RKO (cell line): Measurements from ENCODE around the gene ARHGAP1.
"Not testable (repeated sequence)": the region's sequence is repeated elsewhere in the genome, so short reads cannot be mapped to it uniquely, and the experiment has no call there.

Experiments
- DNase-seq: peaks from one replicate; pipeline ENCODE4 v3.0.0-alpha.2; 2016; ENCODE audit warnings: low spot score

The ARHGAP1 gene

DNA sequence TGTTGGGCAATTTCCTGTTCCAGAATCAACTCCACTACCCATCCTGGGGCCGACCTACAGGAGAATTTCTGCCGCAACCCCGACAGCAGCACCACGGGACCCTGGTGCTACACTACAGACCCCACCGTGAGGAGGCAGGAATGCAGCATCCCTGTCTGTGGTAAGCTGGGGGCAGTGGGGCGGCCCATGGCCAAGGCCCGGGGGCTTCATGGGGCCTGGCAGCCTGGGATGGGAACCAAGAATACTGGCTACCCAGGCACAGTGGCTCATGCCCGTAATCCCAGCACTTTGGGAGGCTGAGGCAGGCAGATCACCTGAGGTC, 22.9 kb upstream of the ARHGAP1 start:
- no peak for DNase-seq

DNA sequence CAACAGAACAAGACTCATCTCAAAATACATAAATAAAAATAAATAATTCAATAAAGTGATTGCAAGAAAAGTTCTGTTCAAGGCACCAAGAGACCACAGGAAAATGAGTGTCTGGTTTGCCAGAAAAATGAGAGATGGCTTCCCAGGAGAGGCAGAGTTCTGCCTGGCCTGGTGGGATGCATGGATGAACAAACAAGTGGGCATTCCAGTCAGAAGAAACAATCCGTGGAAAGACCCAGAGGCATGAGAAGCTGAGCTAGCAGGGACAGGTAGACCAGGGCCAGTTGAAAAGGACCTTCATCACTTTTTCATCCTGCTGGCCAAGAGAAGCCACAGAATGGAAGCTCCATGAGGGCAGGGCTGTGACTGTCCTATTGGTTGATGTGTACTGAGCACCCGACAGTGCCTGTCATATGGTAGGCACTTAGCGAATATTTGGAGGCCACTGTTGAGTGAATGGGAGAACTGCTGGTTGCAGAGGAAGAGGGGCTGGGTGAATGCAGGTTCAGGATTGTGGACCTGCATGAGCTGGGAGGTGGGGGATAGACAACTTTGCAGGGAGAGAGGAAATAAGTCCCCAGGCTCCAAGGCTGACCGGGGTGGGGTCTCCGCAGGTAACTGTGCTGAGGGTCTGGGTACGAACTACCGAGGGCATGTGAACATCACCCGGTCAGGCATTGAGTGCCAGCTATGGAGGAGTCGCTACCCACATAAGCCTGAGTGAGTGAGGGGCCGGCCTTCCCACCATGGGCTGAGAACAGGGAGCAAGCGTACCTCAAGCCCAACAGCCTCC, 22.3 kb upstream of the ARHGAP1 start:
- DNase-seq, result no peak

GRCh38 chr11:46721286-46721685, 20.9 kb upstream of the ARHGAP1 start:
- no peak for DNase-seq

DNA sequence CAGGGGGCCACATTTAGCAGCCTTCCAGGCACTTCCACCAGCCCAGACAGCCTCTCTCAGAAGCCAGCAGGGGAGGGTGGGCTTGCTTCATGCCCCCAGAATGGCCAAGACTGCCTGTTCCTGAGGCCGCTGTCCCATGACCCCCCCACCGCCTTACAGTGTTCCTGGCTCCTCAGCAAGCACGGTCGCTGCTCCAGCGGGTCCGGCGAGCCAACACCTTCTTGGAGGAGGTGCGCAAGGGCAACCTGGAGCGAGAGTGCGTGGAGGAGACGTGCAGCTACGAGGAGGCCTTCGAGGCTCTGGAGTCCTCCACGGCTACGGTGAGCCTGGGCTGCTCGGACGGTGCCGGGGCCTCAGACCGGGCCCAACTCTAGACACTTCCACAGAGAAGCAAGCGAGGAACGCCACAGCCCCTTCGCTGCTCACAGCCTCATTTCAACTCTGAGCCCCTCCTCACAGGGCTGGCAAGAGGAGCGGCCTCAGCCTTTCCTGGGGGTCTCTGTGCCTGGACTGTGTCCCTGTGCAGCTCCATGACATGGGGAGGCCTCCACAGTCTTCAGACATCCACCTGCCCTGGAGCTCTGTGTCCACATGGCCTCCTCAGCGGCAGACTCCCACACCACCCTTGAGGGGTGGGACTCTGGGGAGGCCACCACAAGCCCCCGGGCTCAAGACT, 19.3 kb upstream of the ARHGAP1 start:
- DNase-seq, result no peak

GRCh38 chr11:46719048-46719542, 18.7 kb upstream of the ARHGAP1 start, which contains the start of gene F2:
F2 (plus strand) TSS chr11:46719213; CDS start chr11:46719236, 23 bp downstream.
- no peak for DNase-seq

GRCh38 chr11:46718155-46719019, 18.0 kb upstream of the ARHGAP1 start:
- no peak for DNase-seq

DNA sequence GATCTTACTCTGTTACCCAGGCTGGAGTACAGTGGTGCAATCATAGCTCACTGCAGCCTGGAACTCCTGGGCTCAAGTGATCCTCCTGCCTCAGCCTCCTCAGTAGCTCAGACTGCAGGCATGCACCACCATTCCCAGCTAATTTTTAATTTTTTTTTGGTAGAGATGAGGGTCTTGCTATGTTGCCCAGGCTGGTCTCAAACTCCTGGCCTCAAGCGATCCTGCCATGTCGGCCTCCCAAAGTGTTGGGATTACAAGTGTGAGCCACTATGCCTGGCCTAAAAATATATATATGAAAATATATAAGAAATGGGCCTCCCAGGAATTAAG, 17.4 kb upstream of the ARHGAP1 start:
- DNase-seq, result not testable (repeated sequence)

DNA sequence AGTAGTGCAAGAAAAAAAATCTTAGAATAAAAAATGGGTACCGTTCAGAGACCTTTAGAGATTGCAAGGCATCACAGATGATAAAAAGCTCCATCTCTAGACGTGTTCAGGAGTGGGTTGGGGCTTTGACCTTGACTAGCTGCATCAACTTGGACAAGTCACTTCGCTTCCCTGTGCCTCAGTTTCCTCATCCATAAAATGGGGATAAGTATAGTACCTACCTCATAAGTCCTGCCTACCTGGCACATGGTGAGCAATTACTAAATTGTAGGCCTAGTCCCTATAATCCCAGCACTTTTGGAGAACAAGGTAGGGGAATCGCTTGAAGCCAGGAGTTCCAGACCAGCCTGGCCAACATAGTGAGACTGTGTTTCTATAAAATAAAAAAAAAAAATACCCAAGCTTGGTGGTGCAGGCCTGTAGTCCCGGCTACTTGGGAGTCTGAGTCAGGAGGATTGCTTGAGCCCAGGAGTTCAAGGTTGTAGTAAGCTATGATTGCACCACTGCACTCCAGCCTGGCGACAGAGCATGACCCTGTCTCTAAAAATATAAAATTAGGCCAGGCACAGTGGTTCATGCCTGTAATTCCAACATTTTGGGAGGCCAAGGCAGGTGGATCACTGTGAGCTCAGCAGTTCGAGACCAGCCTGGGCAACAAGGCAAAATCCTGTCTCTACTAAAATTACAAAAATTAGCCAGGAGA, 12.6 kb upstream of the ARHGAP1 start:
- DNase-seq, result no peak

DNA sequence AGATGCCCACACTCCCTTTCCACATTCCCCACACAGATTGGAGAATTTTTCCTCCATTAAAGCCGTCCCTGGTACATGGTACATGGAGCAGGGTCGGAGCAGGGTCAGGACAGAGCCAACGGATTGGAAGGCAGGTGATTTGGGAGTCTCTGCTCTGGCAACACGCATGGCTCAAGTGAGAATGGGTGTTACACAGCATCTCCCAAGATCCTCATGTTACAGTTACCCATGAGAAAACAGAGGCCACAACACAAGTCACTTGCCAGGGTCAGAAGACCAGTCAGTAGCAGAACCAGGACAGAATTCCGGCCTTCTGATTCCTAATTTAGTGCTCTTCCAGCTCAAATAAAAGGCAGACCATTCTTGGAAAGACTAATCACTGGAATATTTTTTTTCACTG, 10.9 kb upstream of the ARHGAP1 start:
- DNase-seq, result no peak

DNA sequence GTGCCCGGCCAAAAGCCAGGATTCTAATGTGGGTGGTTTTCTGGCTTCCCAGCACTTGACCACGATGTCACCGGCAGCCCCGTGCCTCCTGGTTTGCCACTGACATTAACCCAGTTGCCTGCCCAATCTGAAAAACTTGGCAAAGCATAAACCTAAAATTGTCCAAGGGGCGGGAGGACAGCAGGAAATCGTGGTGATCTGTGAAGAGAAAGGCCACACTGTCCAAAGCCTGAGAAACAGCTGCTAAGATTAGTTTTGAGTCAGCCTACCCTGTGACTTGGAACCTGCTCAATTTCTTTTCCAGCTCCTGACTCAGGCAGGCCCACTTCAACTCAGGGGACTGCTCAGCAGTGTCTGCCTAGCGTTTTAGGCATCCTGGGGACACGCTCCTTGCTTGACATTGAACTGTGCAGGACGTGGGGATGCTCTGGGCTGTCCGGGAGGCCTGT, 10.4 kb upstream of the ARHGAP1 start:
- peak; percentile 83 for DNase-seq

DNA sequence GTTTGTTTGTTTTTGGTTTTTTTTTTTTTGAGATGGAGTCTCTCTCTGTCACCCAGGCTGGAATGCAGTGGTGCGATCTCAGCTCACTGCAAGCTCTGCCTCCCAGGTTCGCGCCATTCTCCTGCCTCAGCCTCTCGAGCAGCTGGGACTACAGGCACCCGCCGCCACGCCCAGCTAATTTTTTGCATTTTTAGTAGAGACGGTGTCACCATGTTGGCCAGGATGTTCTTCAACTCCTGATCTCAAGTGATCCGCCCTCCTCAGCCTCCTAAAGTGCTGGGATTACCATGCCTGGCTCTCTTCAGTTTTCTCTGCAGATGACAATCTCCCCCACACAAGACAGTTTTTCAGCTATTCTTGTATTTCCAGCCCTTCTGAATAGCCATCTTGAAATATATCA, 8.9 kb upstream of the ARHGAP1 start:
- not testable (repeated sequence) for DNase-seq

DNA sequence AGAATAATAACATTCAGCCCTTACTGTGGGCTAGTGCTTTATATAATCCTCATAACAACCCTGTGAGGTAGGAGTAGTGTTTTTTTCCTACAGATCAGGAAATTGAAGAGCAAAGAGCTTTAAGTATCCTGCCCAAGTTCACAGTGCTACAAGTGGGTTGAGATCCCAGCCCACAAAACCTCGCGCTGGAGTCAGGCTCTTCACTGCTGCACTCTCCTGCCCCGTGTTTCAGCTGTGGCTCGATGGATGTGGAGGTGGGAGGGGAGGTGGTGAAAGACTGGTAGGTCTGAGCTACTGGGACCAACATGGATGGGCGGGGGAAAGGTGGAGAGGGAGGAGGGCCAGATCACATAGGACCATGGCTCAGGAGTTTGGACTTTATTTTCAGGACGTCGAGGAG, 6.5 kb upstream of the ARHGAP1 start:
- DNase-seq, result no peak

DNA sequence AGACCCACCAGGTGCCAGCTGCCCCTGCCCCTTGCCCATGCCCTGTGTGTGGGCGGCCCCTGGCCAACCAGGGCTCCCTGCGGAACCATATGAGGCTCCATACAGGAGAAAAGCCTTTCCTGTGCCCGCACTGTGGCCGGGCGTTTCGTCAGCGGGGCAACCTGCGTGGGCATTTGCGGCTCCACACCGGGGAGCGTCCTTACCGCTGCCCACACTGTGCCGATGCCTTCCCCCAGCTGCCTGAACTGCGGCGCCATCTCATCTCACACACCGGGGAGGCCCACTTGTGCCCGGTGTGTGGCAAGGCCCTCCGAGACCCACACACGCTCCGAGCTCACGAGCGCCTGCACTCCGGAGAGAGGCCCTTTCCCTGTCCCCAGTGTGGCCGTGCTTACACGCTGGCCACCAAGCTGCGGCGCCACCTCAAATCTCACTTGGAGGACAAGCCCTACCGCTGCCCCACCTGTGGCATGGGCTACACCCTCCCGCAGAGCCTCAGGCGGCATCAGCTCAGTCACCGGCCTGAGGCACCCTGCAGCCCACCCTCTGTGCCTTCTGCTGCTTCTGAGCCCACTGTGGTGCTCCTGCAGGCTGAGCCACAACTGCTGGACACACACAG, 4.8 kb upstream of the ARHGAP1 start:
- DNase-seq, result no peak

DNA sequence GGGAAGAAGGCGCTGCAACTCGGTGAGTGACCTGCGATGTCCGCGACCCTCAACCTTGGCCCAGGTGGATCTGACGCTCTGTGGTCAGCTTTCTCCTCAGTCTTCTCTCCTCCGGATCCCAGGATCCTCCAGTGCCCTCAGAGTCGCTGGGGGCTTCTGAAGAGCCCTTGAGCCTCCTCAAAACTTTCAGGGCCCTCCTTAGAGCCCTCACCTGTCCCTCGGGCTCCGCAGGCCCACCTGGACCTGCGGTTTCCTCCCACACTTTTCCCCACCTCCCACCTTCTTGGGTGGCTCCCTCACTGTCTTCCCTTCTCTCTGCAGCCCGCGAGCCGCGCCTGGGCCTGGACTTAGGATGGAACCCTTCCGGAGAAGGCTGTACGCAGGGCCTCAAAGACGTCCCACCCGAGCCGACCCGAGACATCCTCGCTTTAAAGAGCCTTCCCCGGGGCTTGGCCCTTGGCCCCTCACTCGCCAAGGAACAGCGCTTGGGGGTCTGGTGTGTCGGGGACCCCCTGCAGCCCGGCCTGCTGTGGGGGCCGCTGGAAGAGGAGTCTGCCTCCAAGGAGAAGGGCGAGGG, 747 bp upstream of the ARHGAP1 start:
- no peak for DNase-seq

DNA sequence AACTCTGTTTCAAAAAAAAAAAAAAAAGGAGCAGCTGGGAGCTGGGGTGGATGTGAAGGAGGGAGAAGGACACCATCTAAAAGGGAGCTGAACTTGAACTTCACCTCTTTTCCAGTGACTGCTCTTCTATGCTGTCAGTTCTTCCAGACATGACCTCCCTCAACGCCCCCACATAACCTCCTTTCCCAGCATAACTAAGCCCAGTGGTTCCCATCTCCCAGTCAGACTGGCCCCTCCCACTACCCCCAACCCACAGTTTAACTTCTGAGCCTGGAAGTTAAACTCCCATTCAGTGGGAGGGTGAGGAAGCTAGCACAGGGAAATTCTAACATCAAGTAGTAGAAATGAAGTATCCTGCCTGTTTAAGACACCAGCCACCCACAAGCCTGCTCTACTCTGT, 1.8 kb downstream of the ARHGAP1 start:
- DNase-seq, result no peak

- DNase-seq, result no peak
Observed at GRCh38 chr11:46697723-46698122, 2.7 kb downstream of the ARHGAP1 start.

DNA sequence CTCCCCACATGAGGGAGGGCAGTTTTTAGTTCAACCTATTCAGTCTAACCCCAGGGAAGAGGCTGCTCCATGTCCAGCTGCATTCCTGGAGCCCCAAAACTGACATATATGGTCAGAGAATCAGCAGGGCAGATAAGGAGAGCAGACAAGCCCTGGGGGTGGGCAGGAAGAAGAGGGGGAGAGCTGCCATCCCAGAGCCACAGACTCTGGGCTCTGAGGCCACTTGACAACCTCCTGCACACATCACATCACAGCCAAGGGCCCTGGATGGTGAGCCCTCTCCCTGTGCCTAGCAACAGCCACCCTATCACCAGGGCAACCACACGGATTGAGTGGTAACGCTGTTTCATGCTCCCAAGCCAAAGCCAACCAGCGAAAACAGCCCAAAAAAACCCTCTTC, 3.1 kb downstream of the ARHGAP1 start:
- DNase-seq, result no peak

DNA sequence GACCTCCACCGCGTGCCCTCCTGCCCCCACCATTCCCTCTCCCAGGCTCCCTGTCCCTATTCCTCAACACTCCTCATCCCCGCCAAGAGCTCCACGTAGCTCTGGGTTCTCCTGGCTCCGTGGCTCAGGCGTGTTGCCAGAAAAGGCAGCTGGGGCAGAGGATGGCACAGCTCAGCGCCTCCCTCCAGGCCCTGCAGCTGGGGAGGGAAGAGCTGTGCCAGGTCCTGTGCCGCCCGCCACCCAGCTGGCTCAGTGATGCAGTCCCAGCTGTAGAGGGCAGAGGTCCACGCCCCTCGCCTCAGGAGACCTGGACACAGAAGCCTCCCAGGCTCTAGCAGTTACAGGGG, 4.2 kb downstream of the ARHGAP1 start:
- DNase-seq, result no peak

DNA sequence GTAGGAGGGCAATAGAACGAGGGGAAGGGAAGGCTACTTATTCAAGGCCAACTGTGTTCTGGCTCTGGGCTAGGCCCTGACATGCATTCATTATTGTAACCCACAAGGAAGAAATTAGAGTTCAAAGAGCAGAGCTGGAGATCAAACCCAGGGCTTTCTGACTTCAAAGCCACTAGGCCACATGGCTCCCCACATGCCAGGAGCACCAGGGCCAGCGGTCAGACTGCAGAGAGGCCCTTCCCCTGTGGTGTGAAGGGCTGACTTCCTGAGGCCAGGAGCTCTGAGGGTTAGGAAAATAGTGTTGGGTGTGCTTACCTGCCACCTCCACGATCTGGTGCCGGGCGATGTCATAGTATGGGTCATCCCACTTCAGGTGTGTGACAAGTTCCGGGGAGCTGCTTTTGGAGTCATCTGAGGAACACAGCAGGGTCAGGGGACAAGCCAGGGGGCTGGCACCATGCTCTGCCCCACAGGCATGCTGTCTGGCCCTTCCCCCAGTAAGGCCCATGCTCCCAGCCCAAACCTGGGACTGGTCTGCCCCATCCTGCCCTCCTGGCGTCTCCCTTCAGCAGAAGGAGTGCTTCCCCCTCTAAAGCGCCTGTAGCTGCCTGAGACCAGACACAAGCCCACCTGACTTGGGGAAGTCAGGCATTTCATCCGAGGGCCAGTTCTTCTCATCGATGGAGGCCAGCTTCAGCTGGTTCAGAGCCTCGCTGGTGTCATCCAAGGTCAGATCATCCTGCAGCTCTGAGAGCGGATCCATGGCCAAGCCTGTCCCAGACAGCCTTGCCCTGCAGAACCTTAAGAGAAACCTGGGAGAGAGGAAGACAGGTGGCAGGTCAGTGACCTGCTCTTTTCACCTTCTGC, 4.8 kb downstream of the ARHGAP1 start:
- DNase-seq, result no peak

DNA sequence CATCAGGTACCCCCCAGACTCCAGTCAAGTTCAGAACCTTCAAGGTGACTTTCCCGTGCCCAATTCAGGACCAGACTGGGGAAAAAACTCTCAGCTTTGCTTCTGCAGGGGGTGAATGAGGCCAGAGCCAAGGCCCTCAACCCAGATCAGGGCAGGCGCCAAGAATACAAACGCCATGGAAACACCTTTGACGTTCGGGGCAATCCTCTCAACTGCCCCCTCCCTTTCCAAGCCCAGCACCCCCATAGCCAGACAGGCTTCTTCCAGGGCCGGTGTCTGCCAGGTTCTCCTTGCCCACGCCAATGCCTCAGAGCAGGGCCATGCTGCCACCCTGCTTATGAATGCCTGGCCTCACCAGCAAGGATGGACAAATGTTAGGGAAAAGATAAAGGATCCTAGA, 5.8 kb downstream of the ARHGAP1 start:
- DNase-seq, result no peak
